Adrenal gland (tissue), 12 donors: ENCODE results near the gene AQP1. TPM values are rescaled to one million over a fixed set of nuclear protein-coding genes. Genes with fewer than 3 reads are reported as not detected.

Experiments
- DNase-seq, 7 donors: peaks; one replicate each; pipeline ENCODE4 v3.0.0-alpha.2; 2019 to 2020
- H3K27ac ChIP-seq, 5 donors: fragments of 200-600 bp; sonication (generic) in 4 of 5; 1 replicate in 3 of 5; 2 replicates in 2 of 5; pipeline versions ENCODE4 v1.5.1 to v1.8.0; 2016 to 2020; ENCODE audit warnings: mild to moderate bottlenecking in 1 of 5
- H3K27me3 ChIP-seq: fragments of 200-600 bp; 2 replicates; pipeline ENCODE4 v1.8.0; 2021
- H3K36me3 ChIP-seq, 2 donors: fragments of 200-600 bp; replicated peaks in 1 of 2; 1 replicate in 1 of 2; 2 replicates in 1 of 2; pipeline versions ENCODE4 v1.5.1 to v1.8.0; 2018 to 2022
- H3K4me1 ChIP-seq, 2 donors: fragments of 200-600 bp; replicated peaks in 1 of 2; 1 replicate in 1 of 2; 2 replicates in 1 of 2; pipeline versions ENCODE4 v1.5.1 to v1.8.0; 2018 to 2021
- H3K4me3 ChIP-seq, 4 donors: fragments of 200-600 bp; sonication (generic) in 3 of 4; one replicate each; pipeline ENCODE4 v1.5.1; 2016 to 2018
- H3K9me3 ChIP-seq, 3 donors: fragments of 200-600 bp; sonication (generic) in 1 of 3; replicated peaks in 1 of 3; 1 replicate in 2 of 3; 2 replicates in 1 of 3; pipeline versions ENCODE4 v1.5.1 to v1.8.0; 2016 to 2021
- CTCF ChIP-seq, 6 experiments: fragments of 450-650 bp in 4 of 6; fragments of 200-600 bp in 2 of 6; sonication (generic) in 1 of 6; IDR thresholded peaks; 1 replicate in 5 of 6; 2 replicates in 1 of 6; pipeline versions ENCODE4 v1.5.1 to v1.8.0; 2016 to 2021; ENCODE audit warnings: antibody characterized with exemption in 6 of 6, mild to moderate bottlenecking in 2 of 6, moderate library complexity in 1 of 6
- POLR2A ChIP-seq, 2 donors: fragments of 450-650 bp; IDR thresholded peaks; one replicate each; pipeline ENCODE4 v1.6.1; 2017; ENCODE audit warnings: antibody characterized with exemption in 2 of 2, mild to moderate bottlenecking in 2 of 2, moderate library complexity in 1 of 2
- WGBS, 4 donors: extraction: QIAGEN DNeasy Blood & Tissue Kit in 2 of 4; methylation state at CpG; one replicate each; pipeline versions ENCODE4 v1.1.5 to v1.1.7; 2013 to 2017; 5-methylcytosine and 5-hydroxymethylcytosine counted together
- intact Hi-C, 2 donors: fragments of 100-400 bp; cut with DNase I; formaldehyde crosslinking; loops; one replicate each; pipeline versions ENCODE4 v1.14.1 to v1.15.0; 2022 to 2023
- polyA plus RNA-seq, 3 donors: library from polyadenylated mRNA; stranded (reverse); fragments of 200-250 nt in 2 of 3; fragments of 350-450 nt in 1 of 3; fragmentation: Illumina TruSeq in 1 of 3; extraction: RNeasy Lipid Tissue Mini Kit (QIAGEN cat#74804) in 1 of 3; gene quantifications; one replicate each; pipeline ENCODE4 v1.2.3, GENCODE V29; 2013 to 2014
- total RNA-seq, 9 donors: library from RNA; depleted of rRNA in 4 of 9; stranded (reverse); fragments of >200 nt in 4 of 9; fragments of 120-200 nt in 1 of 9; fragmentation: NEBNext Ultra II Directional in 1 of 9; extraction: Animal tissue kit (Norgen Biotek cat#: 25700) in 1 of 9; gene quantifications; one replicate each; pipeline versions ENCODE4 v1.1.0 to v1.2.4, GENCODE V29; 2013 to 2023
- donor health status: healthy with polysubstance abuse.
- donor health status: Bipolar disorder and iron deficiency.
- donor health status: DM: yes; HTN: yes; CAD: no.
- donor health status: DM: no; HTN: no; CAD: no.
- donor health status: DM: no; HTN: no; CAD: no.
- donor health status: DM: yes; HTN: yes; CAD: no.

Gene AQP1
- total and polyA plus RNA-seq, 12 donors: 7.6 to 77.4 (median 40.5) TPM

- Histone ChIP-seq H3K27ac (peak overlapping the region in 1 of 5 donors; percentile 49), H3K4me1 (no peaks in the 10 kb centered on the region)
These were observed 2.9 kb downstream of the AQP1 start for GRCh38 chr7:30914596-30914995.

GRCh38 chr7:30915005-30915601 lies 3.5 kb downstream of the AQP1 start:
- Histone ChIP-seq H3K4me1 (peaks cover 0 to under 1% of the 10 kb centered on the region in 2 donors), H3K27me3 (no peaks in the 10 kb centered on the region), H3K4me3 (no peak overlapping the region), H3K36me3 (no peaks in the 10 kb centered on the region), H3K9me3 (no peaks in the 10 kb centered on the region), H3K27ac (peak overlapping the region in 1 of 5 donors; percentile 49)
- 70 to 92% (median 89%) methylated on average over 8 to 11 of the region's 11 CpGs for WGBS, 4 donors
- no peak for DNase-seq
- TF ChIP-seq CTCF (IDR thresholded peaks at IDR 0.05) (no peak), POLR2A (IDR thresholded peaks at IDR 0.05) (no peak)
- intact Hi-C loops: no loop called here

More at GRCh38 chr7:30914596-30914995, 2.9 kb downstream of the AQP1 start:
- no peak for TF ChIP-seq CTCF (IDR thresholded peaks at IDR 0.05)
- no peak for TF ChIP-seq POLR2A (IDR thresholded peaks at IDR 0.05)
- no peak for DNase-seq
- Histone ChIP-seq H3K36me3 (no peaks in the 10 kb centered on the region), H3K9me3 (no peaks in the 10 kb centered on the region), H3K4me3 (no peak overlapping the region), H3K27me3 (no peaks in the 10 kb centered on the region)
- intact Hi-C loops: no loop called here
- 45 to 83% (median 70%) methylated on average over 2 to 4 of the region's 4 CpGs for WGBS, 4 donors

- Histone ChIP-seq H3K4me1 (peaks cover 0 to 7% of the 10 kb centered on the region in 2 donors), H3K4me3 (no peak overlapping the region), H3K9me3 (no peaks in the 10 kb centered on the region), H3K27me3 (no peaks in the 10 kb centered on the region), H3K27ac (peak overlapping the region in 1 of 5 donors; percentile 45), H3K36me3 (no peaks in the 10 kb centered on the region)
- DNase-seq: no peak
- TF ChIP-seq CTCF (IDR thresholded peaks at IDR 0.05): no peak
- TF ChIP-seq POLR2A (IDR thresholded peaks at IDR 0.05): no peak
- intact Hi-C loops: no loop called here
- WGBS, 4 donors: 55 to 82% (median 75%) methylated on average over 6 of the region's 6 CpGs
These were observed 4.1 kb downstream of the AQP1 start for GRCh38 chr7:30915751-30916150.

- Histone ChIP-seq H3K4me1 (peaks cover 0 to 12% of the 10 kb centered on the region in 2 donors), H3K27me3 (no peaks in the 10 kb centered on the region), H3K36me3 (no peaks in the 10 kb centered on the region), H3K27ac (no peak overlapping the region), H3K9me3 (no peaks in the 10 kb centered on the region), H3K4me3 (no peak overlapping the region)
- intact Hi-C loops: no loop called here
- TF ChIP-seq POLR2A (IDR thresholded peaks at IDR 0.05) (no peak), CTCF (IDR thresholded peaks at IDR 0.05) (no peak)
- DNase-seq: no peak
- 84 to 88% methylated on average over 3 of the region's 3 CpGs; no CpG with 5 or more reads in 2 of the 4 donors for WGBS, 4 donors
These were observed 4.6 kb downstream of the AQP1 start for GRCh38 chr7:30916255-30916654.
